ENCODE results near the gene ABT1. TPM values are rescaled to one million over a fixed set of nuclear protein-coding genes. Genes with fewer than 3 reads are reported as not detected.

Gene ABT1
- total RNA-seq, 2 donors from 2014 or later, result 3.0 to 8.8 TPM

GRCh38 chr6:26613689-26614683 lies 17.2 kb downstream of the ABT1 start:
- H3K4me1 ChIP-seq, result peaks cover 12% of the 10 kb centered on the region
- H3K27ac ChIP-seq, result no peak overlapping the region
- TF ChIP-seq CTCF (IDR thresholded peaks at IDR 0.05) (no peak), POLR2A (IDR thresholded peaks at IDR 0.05) (no peak)
- peaks cover 0 to 13% of the 10 kb centered on the region in 2 donors for H3K27me3 ChIP-seq
- ATAC-seq, result peak; percentile 27
- no peaks in the 10 kb centered on the region for H3K9me3 ChIP-seq
- no peaks in the 10 kb centered on the region for H3K36me3 ChIP-seq (replicated peaks in 1 of 2; ENCODE audit: insufficient read depth in 1 of 2, low read depth in 2 of 2)
- intact Hi-C loops (cut with DNase I), result no loop called here
- WGBS, 2 donors, result 4 to 8% methylated on average over 17 to 68 of the region's 68 CpGs
- H3K4me3 ChIP-seq, result no peak overlapping the region
- DNase-seq, result peak in 2 of 4 donors; percentile 15 to 21

GRCh38 chr6:26623339-26623859 lies 26.6 kb downstream of the ABT1 start:
- DNase-seq, result no peak
- ATAC-seq, result no peak
- Histone ChIP-seq H3K36me3 (replicated peaks in 1 of 2; ENCODE audit: insufficient read depth in 1 of 2, low read depth in 2 of 2) (no peaks in the 10 kb centered on the region), H3K9me3 (no peaks in the 10 kb centered on the region), H3K4me1 (no peaks in the 10 kb centered on the region), H3K4me3 (no peak overlapping the region), H3K27ac (no peak overlapping the region), H3K27me3 (no peaks in the 10 kb centered on the region)
- TF ChIP-seq POLR2A (IDR thresholded peaks at IDR 0.05) (no peak), CTCF (IDR thresholded peaks at IDR 0.05) (no peak)
- intact Hi-C loops (cut with DNase I), result no loop called here
- WGBS, 2 donors, result 94 to 96% methylated on average over 1 of the region's 1 CpG

GRCh38 chr6:26624557-26624956 lies 27.8 kb downstream of the ABT1 start:
- H3K36me3 ChIP-seq (replicated peaks in 1 of 2; ENCODE audit: insufficient read depth in 1 of 2, low read depth in 2 of 2), result no peaks in the 10 kb centered on the region
- ATAC-seq, result no peak
- WGBS, 2 donors, result 83 to 84% methylated on average over 1 of the region's 1 CpG
- intact Hi-C loops (cut with DNase I), result no loop called here
- H3K4me1 ChIP-seq, result no peaks in the 10 kb centered on the region
- no peak for DNase-seq
- no peak overlapping the region for H3K27ac ChIP-seq
- no peaks in the 10 kb centered on the region for H3K27me3 ChIP-seq
- H3K9me3 ChIP-seq, result no peaks in the 10 kb centered on the region
- H3K4me3 ChIP-seq, result no peak overlapping the region
- TF ChIP-seq POLR2A (IDR thresholded peaks at IDR 0.05), result no peak
- no peak for TF ChIP-seq CTCF (IDR thresholded peaks at IDR 0.05)

GRCh38 chr6:26627843-26628242 lies 31.1 kb downstream of the ABT1 start:
- no peak overlapping the region for H3K4me3 ChIP-seq
- intact Hi-C loops (cut with DNase I), result no loop called here
- no peaks in the 10 kb centered on the region for H3K4me1 ChIP-seq
- H3K27ac ChIP-seq, result no peak overlapping the region
- ATAC-seq (no peak), DNase-seq (no peak)
- WGBS, 2 donors, result 74% methylated on average over 7 of the region's 7 CpGs
- H3K27me3 ChIP-seq, result no peaks in the 10 kb centered on the region
- no peaks in the 10 kb centered on the region for H3K36me3 ChIP-seq (replicated peaks in 1 of 2; ENCODE audit: insufficient read depth in 1 of 2, low read depth in 2 of 2)
- H3K9me3 ChIP-seq, result no peaks in the 10 kb centered on the region
- no peak for TF ChIP-seq CTCF (IDR thresholded peaks at IDR 0.05)
- TF ChIP-seq POLR2A (IDR thresholded peaks at IDR 0.05), result no peak
